ENCODE measurements around the gene TOMM40. TPM values are rescaled to one million over a fixed set of nuclear protein-coding genes. Genes with fewer than 3 reads are reported as not detected.
A peak's percentile ranks its signal among the peaks of the same experiment; 100 is the strongest.

Gene TOMM40
- total and polyA plus RNA-seq, 2 of the 13 experiments (the other 11 are each of a cell fraction or from before 2014, with no cell fraction given) = 72.0 to 110 TPM

DNA sequence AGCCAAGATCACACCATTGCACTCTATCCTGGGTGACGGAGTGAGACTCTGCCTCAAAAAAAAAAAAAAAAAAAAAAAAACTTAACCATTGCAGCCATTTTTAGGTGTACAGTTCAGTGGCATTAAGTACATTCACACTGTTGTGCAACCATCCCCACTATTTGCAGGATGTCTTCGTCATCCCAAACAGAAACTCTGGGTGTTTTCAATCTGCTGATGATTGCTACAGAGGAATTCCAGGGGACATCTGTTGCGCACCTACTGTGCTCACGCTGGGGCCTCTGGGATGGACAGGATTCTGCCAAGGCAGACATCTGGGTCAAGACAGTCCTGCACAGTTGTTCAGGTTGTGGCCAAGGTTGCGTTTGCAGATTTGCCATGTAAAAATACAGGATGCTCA lies 48.6 kb downstream of the TOMM40 start (continued):
- TF ChIP-seq ERF (CRISPR knock-in tag; IDR thresholded peaks at IDR 0.05) = no peak
- TF ChIP-seq, protein P1, sequence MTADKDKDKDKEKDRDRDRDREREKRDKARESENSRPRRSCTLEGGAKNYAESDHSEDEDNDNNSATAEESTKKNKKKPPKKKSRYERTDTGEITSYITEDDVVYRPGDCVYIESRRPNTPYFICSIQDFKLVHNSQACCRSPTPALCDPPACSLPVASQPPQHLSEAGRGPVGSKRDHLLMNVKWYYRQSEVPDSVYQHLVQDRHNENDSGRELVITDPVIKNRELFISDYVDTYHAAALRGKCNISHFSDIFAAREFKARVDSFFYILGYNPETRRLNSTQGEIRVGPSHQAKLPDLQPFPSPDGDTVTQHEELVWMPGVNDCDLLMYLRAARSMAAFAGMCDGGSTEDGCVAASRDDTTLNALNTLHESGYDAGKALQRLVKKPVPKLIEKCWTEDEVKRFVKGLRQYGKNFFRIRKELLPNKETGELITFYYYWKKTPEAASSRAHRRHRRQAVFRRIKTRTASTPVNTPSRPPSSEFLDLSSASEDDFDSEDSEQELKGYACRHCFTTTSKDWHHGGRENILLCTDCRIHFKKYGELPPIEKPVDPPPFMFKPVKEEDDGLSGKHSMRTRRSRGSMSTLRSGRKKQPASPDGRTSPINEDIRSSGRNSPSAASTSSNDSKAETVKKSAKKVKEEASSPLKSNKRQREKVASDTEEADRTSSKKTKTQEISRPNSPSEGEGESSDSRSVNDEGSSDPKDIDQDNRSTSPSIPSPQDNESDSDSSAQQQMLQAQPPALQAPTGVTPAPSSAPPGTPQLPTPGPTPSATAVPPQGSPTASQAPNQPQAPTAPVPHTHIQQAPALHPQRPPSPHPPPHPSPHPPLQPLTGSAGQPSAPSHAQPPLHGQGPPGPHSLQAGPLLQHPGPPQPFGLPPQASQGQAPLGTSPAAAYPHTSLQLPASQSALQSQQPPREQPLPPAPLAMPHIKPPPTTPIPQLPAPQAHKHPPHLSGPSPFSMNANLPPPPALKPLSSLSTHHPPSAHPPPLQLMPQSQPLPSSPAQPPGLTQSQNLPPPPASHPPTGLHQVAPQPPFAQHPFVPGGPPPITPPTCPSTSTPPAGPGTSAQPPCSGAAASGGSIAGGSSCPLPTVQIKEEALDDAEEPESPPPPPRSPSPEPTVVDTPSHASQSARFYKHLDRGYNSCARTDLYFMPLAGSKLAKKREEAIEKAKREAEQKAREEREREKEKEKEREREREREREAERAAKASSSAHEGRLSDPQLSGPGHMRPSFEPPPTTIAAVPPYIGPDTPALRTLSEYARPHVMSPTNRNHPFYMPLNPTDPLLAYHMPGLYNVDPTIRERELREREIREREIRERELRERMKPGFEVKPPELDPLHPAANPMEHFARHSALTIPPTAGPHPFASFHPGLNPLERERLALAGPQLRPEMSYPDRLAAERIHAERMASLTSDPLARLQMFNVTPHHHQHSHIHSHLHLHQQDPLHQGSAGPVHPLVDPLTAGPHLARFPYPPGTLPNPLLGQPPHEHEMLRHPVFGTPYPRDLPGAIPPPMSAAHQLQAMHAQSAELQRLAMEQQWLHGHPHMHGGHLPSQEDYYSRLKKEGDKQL (CRISPR knock-in tag; IDR thresholded peaks at IDR 0.05; ENCODE audit: low read depth) = no peak
- no peak for TF ChIP-seq GTF2F1 (IDR thresholded peaks at IDR 0.05; ENCODE audit: low read length)
- no peak for TF ChIP-seq PHB2 (IDR thresholded peaks at IDR 0.05; ENCODE audit: partially characterized antibody)
- no peak for TF ChIP-seq FLYWCH1 (CRISPR knock-in tag; IDR thresholded peaks at IDR 0.05)
- 0 out of 2 replicates have a peak, but pooled peaks have one; percentile 24 for TF ChIP-seq NFKBIZ (CRISPR knock-in tag; IDR thresholded peaks at IDR 0.05)
- TF ChIP-seq HDAC1 (CRISPR knock-in tag; IDR thresholded peaks at IDR 0.05) = 0 out of 2 replicates have a peak, but pooled peaks have one; percentile 16
- TF ChIP-seq, protein P2, sequence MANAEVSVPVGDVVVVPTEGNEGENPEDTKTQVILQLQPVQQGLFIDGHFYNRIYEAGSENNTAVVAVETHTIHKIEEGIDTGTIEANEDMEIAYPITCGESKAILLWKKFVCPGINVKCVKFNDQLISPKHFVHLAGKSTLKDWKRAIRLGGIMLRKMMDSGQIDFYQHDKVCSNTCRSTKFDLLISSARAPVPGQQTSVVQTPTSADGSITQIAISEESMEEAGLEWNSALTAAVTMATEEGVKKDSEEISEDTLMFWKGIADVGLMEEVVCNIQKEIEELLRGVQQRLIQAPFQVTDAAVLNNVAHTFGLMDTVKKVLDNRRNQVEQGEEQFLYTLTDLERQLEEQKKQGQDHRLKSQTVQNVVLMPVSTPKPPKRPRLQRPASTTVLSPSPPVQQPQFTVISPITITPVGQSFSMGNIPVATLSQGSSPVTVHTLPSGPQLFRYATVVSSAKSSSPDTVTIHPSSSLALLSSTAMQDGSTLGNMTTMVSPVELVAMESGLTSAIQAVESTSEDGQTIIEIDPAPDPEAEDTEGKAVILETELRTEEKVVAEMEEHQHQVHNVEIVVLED (CRISPR knock-in tag; IDR thresholded peaks at IDR 0.05; ENCODE audit: borderline replicate concordance) = no peak; the same call in 1 of the 2 replicates
- TF ChIP-seq ZNF331 (CRISPR knock-in tag; IDR thresholded peaks at IDR 0.05) = peak; percentile 39; the same call in 1 of the 2 replicates
- TF ChIP-seq RORA (CRISPR knock-in tag; IDR thresholded peaks at IDR 0.05) = no peak
- TF ChIP-seq ESRRA (CRISPR knock-in tag; IDR thresholded peaks at IDR 0.05; ENCODE audit: low read depth) = no peak
- peak; percentile 83 for TF ChIP-seq TEAD3 (CRISPR knock-in tag; optimal IDR thresholded peaks at IDR 0.05; ENCODE audit: borderline replicate concordance)
- no peak for TF ChIP-seq KDM5B (CRISPR knock-in tag; IDR thresholded peaks at IDR 0.05; ENCODE audit: borderline replicate concordance)
- TF ChIP-seq CEBPB (IDR thresholded peaks at IDR 0.05; ENCODE audit: borderline replicate concordance, low read depth, low read length) = peak; percentile 95
- TF ChIP-seq ZNF703 (CRISPR knock-in tag; IDR thresholded peaks at IDR 0.05; ENCODE audit: borderline replicate concordance) = no peak
- TF ChIP-seq, protein P3, sequence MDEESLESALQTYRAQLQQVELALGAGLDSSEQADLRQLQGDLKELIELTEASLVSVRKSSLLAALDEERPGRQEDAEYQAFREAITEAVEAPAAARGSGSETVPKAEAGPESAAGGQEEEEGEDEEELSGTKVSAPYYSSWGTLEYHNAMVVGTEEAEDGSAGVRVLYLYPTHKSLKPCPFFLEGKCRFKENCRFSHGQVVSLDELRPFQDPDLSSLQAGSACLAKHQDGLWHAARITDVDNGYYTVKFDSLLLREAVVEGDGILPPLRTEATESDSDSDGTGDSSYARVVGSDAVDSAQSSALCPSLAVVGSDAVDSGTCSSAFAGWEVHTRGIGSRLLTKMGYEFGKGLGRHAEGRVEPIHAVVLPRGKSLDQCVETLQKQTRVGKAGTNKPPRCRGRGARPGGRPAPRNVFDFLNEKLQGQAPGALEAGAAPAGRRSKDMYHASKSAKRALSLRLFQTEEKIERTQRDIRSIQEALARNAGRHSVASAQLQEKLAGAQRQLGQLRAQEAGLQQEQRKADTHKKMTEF (CRISPR knock-in tag; IDR thresholded peaks at IDR 0.05) = peak; percentile 27; the same call in 1 of the 2 replicates
- no peak for TF ChIP-seq EED (CRISPR knock-in tag; IDR thresholded peaks at IDR 0.05)
- peak in 1 of 2 experiments; percentile 57; a peak in 2 of 4 replicates for TF ChIP-seq EP300 (IDR thresholded peaks at IDR 0.05; ENCODE audit: low read depth in 2 of 2, low read length in 2 of 2)
- TF ChIP-seq EP300 (CRISPR knock-in tag; IDR thresholded peaks at IDR 0.05; ENCODE audit: borderline replicate concordance) = no peak; the same call in 1 of the 2 replicates
- TF ChIP-seq ZNF614 (CRISPR knock-in tag; IDR thresholded peaks at IDR 0.05; ENCODE audit: borderline replicate concordance) = peak; percentile 61; the same call in 1 of the 2 replicates
- no peak for TF ChIP-seq ZNF558 (CRISPR knock-in tag; IDR thresholded peaks at IDR 0.05; ENCODE audit: borderline replicate concordance)
- TF ChIP-seq, protein P4, sequence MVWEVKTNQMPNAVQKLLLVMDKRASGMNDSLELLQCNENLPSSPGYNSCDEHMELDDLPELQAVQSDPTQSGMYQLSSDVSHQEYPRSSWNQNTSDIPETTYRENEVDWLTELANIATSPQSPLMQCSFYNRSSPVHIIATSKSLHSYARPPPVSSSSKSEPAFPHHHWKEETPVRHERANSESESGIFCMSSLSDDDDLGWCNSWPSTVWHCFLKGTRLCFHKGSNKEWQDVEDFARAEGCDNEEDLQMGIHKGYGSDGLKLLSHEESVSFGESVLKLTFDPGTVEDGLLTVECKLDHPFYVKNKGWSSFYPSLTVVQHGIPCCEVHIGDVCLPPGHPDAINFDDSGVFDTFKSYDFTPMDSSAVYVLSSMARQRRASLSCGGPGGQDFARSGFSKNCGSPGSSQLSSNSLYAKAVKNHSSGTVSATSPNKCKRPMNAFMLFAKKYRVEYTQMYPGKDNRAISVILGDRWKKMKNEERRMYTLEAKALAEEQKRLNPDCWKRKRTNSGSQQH (CRISPR knock-in tag; IDR thresholded peaks at IDR 0.05; ENCODE audit: low read depth) = no peak

Measured in HepG2 (cell line).